H54 (cell line): ENCODE measurements around the gene FABP6.
"Not testable (repeated sequence)": the region's sequence is repeated elsewhere in the genome, so short reads cannot be mapped to it uniquely, and the experiment has no call there.

Experiments
- DNase-seq: peaks from one replicate; pipeline ENCODE4 v3.0.0; 2011; ENCODE audit warnings: low spot score, mixed read lengths; ENCODE audit not compliant: insufficient read length
- FAIRE-seq: peaks from 3 replicates; lab custom pipeline; 2011; peaks lifted over from hg19 to GRCh38; lab: Jason Lieb, UNC
- POLR2A ChIP-seq: IDR thresholded peaks from 2 replicates; pipeline ENCODE4 v1.6.1; 2011; ENCODE audit warnings: low read depth, mild to moderate bottlenecking, low read length

The FABP6 gene, protein sequence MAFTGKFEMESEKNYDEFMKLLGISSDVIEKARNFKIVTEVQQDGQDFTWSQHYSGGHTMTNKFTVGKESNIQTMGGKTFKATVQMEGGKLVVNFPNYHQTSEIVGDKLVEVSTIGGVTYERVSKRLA

DNA sequence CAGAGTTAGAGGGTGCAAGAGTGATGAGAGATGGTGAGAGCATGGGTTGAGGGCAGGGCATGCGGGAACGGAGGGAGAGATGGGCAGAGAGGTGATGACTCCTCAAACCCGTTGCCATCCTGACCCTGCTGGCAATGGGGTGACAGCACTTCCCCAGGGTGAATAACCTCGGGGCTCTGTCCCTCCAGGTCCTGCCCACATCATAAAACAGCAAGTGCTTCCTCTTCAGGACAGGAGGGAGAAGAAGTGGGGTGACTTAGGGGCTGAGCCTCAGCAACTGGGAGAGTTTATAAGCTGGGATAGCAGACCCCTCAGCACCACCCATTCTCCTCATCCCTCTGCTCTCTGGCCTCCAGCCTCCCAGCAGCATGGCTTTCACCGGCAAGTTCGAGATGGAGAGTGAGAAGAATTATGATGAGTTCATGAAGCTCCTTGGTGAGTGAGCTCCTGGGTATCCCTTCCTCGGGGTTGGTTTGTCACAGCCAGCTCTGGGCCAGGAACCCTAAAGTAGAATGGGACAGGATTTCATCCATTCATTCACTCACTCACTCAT is at the start of gene FABP6:
FABP6 (plus strand) TSS at position 317 of the 553 bp plus-strand sequence; CDS start at position 369, 52 bp downstream.
- no peak for FAIRE-seq
- no peak for DNase-seq
- no peak for TF ChIP-seq POLR2A

DNA sequence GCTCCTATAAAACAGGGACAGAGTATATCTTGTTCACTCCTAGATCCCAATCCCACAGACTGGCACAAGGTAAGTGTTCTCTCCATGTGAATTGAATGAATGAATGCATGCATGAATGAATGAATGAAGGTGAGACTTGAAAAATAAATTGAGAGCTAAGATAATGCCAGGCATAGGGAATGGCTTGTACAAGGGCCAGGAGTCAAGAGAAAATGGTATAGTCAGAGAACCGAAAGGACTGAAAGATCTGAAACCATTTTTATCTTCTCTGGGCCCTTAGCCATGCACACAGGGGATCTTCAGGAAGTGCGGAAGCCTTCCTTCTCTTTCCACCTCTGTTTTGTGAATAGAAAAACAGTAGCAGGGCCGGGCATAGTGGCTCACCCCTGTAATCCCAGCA is 48.4 kb upstream of the FABP6 start:
- DNase-seq (no peak), FAIRE-seq (no peak)
- no peak for TF ChIP-seq POLR2A

DNA sequence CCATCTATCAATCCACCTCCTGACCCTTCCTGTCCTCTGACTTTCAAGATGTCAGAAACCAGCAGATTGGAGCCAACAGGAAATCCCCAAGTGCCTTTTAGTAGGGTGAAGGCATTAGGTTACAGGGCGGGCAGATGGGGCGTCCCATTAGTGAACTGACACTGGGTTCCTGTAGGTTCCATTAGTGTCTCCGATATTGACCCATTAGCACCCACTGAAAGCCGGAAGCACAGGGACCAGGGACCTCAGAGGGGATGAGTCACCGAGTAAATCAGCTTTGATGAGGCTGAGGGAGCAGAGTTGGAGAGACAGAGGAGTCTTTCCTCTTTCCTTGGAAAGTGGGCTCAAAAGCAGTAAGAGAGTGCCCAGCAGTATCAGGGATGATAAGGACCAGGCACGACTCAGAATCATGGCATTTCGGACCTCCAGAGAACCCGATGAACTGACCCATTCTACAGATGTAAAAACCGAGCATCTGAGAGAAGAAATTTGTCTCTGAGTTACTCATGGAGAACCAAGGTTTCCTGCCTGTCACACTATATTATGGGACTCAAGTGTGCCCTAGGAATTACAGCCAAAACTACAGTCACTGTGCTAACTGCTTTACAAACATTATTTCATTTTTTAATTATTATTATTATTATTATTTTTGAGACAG is 47.2 kb upstream of the FABP6 start:
- FAIRE-seq (no peak), DNase-seq (no peak)
- no peak for TF ChIP-seq POLR2A

DNA sequence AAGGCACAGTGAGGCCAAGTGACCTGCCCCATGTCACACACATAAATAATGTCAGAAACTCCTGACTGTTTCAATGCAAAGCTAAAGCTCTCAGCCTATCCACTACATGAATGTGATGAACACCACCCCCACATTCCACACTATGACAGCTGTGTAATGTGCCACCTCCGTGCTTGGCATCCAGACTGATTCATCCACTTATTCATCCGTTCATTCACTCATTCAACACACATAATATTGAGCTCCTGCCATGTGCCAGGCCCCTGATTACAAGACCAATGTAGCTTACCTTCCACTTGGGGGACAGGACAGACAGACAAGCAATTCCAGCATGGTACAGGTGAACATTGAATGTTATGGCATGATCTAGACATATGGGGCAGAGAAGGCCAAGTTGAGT is 46.2 kb upstream of the FABP6 start:
- FAIRE-seq (no peak), DNase-seq (peak; percentile 60)
- no peak for TF ChIP-seq POLR2A

DNA sequence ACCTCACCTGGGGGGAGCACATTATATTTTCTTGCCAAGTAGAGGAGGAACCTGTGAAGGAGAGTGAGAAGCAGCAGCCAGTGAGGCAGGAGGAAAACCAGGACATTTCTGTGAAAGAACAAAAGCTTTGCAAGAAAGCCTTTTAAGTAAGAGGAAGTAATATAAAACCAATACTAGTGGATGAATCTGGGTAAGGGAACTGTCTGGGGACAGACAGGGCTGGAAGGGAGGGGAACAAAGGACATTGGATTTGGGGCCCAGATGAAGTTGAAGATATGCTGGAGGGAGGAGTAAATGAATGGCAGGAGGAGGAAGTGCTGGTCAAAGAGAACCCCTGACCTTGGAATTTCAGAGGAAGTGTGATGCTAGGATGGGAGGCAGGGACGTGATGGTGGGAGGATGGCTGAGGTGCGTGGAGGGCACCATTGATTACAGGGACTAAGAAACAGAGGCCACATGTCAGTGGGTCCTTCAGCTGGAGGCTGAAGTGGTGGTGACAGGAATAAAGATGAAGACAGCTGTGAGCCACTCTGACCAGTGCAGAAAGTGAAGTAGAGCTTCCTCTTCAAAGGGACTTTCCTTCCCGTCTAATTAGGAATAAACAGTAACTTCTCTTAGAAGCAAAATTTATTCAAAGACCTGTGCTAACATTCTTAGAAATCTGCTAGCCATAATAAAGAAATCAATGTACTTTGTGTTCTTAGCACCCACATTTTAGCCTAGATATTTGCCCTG is 43.5 kb upstream of the FABP6 start:
- no peak for TF ChIP-seq POLR2A
- DNase-seq (no peak), FAIRE-seq (no peak)

DNA sequence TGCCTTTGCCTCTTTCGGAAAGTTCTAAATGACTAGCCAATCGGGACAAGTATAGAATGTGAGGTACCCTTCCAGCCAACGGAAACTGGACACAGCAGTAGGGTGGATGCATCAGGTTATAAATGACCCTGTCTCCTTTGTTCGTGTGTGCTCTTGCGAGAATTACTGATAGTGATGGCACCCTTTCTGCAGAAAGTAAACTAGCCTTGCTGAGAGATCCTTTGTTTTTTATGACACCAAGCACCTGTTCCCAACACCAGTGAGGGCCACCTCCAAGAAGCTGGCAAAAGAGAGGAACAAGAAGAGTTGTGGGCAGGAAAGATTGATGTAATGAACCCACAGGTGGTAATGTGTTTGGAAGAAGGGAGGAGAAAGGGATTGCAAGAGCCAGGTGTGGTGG is 42.8 kb upstream of the FABP6 start:
- FAIRE-seq (no peak), DNase-seq (no peak)
- TF ChIP-seq POLR2A: no peak

DNA sequence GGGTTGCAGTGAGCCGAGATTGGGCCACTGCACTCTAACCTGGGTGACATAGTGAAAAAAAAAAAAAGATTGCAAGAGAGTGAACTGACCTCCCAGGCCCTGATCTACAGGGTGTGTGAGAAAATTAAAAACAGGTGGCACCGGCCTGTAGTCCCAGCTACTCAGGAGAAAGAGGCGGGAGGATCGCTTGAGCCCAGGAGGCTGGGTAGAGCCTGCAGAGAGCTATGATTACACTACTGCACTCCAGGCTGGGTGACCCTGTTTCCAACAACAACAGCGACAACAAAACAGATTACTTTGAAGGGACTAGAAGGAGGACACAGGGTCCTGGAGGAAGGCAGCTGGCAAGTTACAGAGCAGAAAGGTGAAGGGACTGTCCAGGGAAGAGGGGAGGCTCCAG is 42.2 kb upstream of the FABP6 start:
- DNase-seq (no peak), FAIRE-seq (no peak)
- no peak for TF ChIP-seq POLR2A

DNA sequence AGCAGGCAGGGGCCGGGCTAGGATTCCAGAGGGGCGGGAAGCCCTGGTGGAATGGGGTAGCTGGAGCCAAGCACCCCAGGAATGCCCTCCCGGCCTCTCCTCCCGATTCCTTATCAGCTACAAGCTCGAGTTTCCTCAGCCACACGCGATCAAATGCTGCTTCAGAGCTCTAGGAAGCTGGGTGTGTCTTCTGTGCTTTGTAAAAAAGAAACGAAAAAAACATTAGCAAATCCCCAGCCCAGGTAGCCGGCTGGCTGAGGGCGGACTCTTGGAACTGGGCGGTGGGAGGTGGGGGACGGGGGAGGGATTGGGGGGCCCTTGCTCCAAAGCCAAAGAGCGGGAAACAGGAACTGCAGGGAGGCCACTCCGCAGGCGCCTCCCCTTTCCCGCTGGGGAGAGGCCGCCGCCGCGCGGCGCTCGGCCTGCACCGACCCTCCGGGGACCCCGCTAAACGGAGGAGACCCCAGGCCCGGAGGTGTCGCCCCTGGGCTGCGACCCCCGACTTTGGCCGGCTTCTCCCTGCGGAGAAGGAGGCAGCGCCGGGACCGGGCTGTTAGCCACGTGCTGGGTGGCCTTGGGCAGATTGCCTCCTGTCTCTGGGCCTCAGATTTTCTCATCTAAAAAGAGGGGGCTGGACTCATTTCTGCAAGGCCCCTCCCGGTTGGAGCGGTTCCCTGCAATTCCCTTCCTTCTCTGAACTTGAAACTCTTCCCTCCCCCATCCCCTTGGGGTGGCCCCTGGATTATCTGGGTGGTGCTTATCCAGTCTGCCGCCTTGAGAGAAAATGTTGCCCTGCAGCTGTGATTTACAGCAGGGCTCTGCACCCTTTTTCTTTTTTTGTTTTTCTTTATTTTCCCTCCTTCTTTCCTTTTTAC is 40.9 kb upstream of the FABP6 start:
- peak; percentile 23; the same call in 1 of the 2 replicates for TF ChIP-seq POLR2A
- DNase-seq (no peak), FAIRE-seq (no peak)

DNA sequence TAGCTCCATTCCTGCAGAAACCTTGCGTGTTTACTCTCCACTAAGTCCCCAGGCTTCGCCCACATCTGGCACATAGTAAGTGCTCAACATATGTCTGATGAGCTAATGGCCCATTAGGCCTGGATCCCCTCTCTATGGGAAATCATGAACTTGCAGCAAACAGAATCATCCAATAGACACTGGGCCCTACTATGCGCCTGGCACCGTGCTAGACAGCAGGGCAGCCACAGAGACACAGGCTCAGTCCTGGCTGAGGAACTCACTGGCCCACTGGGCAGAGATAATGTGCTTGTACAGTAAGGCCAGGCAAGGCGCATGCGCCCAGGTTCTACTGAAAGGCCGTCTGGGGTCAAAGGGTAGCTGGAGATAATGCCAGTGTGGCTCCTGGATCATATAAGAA is 36.9 kb upstream of the FABP6 start:
- TF ChIP-seq POLR2A: no peak
- DNase-seq (no peak), FAIRE-seq (no peak)

DNA sequence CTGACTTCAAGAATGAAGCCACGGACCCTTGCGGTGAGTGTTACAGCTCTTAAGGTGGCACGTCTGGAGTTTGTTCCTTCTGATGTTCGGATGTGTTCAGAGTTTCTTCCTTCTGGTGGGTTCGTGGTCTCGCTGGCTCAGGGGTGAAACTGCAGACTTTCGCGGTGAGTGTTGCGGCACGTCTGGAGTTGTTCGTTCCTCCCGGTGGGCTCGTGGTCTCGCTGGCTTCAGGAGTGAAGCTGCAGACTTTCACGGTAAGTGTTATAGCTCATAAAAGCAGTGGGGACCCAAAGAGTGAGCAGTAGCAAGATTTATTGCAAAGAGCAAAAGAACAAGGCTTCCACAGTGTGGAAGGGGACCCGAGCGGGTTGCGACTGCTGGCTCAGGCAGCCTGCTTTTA is 36.2 kb upstream of the FABP6 start:
- DNase-seq, FAIRE-seq: not testable (repeated sequence)

DNA sequence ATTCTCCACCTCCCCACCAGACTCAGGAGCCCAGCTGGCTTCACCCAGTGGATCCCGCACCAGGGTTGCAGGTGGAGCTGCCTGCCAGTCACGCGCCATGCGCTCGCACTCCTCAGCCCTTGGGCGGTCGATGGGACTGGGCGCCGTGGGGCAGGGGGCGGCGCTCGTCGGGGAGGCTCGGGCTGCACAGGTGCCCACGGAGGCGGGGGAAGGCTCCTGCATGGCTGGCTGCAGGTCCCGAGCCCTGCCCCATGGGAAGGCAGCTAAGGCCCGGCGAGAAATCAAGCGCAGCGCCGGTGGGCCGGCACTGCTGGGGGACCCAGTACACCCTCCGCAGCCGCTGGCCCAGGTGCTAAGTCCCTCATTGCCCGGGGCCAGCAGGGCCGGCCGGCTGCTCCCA is 35.5 kb upstream of the FABP6 start:
- not testable (repeated sequence) for DNase-seq, FAIRE-seq

DNA sequence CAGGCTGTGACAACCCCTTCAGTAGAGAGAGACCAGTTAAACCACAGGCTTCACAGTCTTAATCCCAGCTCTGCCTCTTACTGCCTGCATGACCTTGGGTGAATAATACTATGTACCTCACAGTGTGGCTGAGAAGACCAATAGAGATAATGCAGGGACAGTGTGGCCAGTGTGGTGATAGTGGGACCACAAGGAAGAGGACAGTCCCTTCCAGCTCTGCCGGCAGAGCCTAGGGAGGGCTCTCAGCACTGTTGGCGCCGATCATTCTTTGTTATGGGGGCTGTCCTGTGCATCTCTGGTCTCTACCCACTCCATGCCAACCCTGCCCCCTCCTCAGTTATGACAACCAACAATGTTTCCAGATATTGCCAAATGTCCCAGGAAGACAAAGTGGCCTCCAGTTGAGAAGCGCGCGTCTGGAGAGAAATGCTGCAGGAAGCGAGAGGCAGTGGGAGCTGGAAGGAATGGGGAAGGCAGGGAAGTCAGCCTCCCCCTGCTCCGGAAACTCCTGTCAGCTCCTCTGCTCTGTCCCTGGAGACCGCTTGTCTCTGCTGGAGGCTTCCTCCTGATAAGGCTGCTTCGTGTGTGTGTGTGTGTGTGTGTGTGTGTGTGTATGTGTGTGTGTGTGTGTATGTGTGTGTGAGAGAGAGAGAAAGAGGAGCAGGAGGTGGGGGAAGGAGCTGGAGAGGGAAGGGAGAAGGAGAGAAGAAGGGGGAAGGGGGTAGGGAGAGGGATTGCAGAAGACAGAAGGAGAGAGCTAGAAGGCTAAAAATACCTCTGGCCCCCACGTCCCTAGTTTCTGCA is 31.8 kb upstream of the FABP6 start:
- FAIRE-seq (no peak), DNase-seq (no peak)
- no peak for TF ChIP-seq POLR2A

DNA sequence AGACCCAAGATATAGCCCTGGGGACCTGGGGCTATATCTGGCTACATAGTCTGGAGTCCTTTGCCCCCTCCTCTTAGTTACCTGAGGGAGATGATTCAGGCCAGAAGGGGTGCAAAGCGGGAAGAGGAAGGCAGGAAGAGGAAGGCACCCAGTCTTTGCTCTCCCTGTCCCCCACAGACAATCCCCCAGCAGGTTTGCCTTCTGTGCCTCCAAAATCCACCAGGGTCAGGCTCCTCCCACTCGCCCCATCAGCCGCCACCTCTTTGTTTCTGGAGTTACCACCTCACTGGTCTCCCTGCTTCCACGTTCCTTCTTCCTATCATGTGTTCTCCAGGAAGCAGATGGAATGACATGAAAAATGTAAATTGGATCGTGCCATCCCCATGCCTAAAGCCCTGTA is 31.2 kb upstream of the FABP6 start:
- FAIRE-seq: no peak
- DNase-seq: no peak
- TF ChIP-seq POLR2A: no peak
